GM21717 (cell line): ENCODE measurements around the gene PRCC.

Experiments used
- ATAC-seq: cut with Tn5 transposase; IDR thresholded peaks from one replicate; pipeline ENCODE4 v1.9.1; 2021; ENCODE audit warnings: mild to moderate bottlenecking, moderate library complexity; ENCODE audit not compliant: unreplicated experiment

Gene PRCC, protein sequence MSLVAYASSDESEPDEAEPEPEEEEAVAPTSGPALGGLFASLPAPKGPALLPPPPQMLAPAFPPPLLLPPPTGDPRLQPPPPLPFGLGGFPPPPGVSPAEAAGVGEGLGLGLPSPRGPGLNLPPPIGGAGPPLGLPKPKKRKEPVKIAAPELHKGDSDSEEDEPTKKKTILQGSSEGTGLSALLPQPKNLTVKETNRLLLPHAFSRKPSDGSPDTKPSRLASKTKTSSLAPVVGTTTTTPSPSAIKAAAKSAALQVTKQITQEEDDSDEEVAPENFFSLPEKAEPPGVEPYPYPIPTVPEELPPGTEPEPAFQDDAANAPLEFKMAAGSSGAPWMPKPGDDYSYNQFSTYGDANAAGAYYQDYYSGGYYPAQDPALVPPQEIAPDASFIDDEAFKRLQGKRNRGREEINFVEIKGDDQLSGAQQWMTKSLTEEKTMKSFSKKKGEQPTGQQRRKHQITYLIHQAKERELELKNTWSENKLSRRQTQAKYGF

DNA sequence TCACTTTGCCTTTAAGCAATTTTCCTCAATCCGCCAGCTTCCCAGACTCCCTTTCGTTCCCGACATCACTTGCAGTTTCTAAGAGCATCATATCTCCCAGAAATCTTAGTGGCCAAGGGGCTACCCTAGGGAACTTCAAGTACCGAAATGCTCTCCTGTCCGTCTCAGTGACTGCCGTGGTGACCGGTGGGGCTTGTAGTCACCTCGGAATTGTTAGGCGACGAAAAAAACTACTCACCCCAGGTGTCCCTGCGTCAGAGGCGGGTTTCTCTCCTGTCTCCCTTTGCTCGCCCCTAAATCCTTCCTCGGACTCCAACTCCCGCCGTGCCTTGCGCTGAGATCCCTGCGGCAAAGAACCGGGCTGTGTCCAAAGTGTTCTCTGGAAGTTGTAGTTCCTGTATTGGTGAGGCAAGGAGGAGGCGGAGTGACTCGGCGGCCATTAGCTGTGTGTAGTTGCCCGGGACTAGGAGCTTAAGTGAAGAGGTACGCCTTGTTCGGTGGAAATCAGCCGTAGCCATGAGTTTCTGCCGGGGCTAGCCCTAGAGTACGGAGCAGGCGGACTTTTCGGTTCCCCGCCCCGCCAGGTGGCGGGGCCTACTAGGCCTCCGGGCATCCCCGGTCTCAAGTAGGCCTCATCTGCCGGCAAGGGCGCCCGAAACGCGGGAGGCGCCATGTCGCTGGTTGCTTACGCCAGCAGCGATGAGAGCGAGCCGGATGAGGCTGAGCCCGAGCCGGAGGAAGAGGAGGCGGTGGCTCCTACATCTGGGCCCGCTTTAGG lies at the start of gene PRCC:
Gene PRCC, plus strand, starts transcription at position 435 of the 778 bp plus-strand sequence. Its CDS starts 237 bp downstream, at position 672.
- peak; percentile 87 for ATAC-seq

DNA sequence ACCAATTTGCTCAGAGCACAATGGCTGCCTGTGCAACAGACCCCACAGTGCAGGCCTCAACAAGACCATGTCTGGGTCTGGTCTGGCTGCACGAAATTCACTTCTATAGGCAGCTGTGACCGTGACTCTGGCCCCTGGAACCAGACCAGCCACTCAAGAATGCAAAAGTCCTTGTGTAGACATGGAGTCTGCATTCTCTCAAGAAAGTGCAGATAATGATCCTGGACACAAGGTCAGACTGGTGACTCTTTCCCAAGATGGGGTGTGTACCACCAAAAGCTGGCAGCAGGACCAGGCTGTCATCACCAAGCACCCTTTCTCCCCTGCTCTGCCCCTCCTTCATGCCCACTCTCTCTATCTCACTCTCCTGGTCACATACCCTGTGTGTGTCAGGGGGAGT lies 46.2 kb upstream of the PRCC start:
- no peak for ATAC-seq

DNA sequence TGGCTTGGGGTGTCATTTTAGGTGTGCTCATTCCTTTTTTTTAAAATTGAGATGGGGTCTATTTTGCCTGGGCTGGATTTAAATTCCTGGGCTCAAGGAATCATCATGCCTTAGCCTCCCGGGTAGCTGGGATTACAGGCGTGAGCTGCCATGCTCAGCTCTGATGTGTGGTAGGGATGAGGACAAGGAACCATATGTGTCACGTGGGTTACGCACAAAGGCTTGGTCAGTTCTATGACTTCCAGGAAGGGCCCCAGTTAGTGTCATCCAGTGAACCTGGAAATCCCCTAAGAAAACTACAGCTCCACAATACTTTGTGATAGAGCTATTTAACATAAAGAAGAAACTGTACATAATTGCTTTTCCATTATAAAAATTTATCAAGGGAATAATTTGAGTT lies 45.8 kb upstream of the PRCC start:
- no peak for ATAC-seq

DNA sequence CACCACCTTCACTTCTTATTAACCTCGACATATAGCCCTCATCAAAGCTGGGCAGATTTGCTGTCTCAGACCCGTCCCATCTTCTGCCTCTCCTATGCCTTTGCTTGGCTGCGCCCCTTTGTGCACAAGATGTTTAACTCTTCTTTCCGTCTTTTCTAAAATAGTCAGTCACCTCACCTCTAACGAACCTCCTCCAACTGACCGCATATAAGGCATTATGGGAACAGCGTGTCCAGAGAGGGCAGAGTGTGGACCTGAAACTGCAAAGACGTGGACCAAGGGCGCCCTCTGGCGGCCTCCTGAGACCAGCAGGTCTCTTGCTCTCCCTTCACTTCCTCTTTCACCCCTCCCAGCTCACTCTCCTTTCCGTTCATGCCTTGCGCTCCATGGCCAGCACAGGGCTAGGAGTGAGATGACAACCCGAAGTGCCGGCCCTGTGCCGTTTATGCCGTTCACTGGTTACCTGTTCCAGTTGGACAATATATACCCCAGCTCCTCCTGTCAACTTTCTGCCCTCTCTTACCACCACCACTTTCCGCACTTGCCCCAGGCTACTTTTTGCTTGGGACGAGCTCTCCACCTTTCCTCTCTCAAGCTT lies 41.6 kb upstream of the PRCC start:
- ATAC-seq = peak; percentile 34

DNA sequence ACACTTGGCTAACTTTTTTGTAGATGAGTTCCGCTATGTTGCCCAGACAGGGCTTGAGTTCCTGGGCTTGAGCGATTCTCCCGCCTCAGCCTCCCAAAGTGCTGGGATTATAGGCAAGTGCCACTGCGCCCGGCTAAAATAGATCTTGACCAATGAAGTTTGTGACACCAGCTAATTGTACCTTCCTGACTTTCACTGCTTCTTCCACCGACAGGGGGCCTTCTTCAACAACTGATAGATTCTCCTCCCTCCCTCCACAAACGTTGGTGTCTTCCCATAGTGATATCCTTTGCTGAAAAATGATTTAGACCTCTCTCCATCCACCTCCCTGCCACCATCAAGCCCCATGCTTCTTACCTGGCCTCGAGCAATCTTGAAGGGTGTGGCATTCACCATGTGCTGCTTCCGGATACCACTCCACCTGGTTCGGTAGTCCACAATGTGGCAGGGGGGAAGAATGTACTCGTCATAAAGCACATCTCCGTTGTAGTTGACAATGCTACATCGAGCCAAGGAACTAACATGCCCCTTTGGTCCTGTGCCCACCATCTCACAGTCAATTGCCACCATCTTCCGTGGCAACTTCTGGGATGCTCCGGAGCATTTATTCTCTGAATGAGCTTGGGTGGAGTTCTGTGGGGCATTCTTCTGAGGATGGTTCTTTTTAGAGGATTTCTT lies 40.6 kb upstream of the PRCC start:
- no peak for ATAC-seq

DNA sequence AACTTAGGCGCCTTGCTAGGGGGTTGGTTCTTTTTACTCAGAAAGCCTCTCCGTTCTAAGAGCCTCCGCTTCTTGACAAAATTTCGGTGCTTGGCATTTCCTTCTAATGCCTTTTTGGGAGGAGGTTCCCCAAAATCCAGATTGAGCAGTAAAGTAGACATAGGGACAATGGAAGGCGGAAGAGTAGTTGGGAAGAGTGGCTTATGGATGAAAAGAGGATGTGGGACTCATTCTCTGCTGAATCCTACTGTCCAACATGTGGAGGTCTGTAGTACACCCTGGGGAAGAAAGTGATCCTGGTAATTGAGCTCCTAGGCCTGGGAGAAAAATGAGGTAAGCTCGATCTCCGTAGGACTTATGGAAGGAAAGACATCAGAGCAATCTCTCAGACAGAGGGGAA lies 39.8 kb upstream of the PRCC start:
- ATAC-seq = no peak

DNA sequence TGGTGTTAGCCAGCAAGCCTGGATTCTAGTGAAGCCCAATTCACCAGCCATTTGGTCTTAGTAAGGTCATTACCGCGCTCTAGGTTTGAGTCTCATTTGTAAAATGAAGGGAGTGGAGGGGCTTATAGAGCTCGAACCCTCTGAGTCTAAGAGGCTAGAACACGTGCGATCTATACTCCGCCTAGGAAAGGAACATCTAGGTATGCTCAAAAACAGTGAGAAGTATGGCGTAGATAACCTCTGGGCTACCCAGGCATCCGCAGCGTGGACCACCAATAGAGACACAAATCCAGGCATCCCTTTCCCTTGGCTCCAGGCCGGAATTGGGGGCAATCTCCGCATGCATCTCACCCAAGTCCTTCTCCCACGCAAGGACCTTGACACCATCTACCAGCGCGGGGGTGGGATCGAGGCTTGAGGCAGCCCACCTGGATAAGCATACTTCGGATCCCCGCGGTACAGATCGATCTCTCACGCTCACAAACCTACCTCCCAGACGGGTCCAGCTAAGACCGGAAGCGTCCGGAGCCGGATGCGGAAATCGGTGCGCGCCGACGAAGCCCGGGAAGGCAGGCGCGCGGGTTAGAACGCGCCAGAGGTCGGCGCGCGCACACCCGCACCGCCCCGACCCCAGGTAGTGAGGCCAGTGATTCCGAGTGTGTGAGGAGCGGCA lies 39.3 kb upstream of the PRCC start, which contains the start of gene METTL25B:
Gene METTL25B, plus strand, starts transcription at position 544 of the 673 bp plus-strand sequence. CDS start 636 bp downstream, outside the sequence.
- peak; percentile 42 for ATAC-seq

DNA sequence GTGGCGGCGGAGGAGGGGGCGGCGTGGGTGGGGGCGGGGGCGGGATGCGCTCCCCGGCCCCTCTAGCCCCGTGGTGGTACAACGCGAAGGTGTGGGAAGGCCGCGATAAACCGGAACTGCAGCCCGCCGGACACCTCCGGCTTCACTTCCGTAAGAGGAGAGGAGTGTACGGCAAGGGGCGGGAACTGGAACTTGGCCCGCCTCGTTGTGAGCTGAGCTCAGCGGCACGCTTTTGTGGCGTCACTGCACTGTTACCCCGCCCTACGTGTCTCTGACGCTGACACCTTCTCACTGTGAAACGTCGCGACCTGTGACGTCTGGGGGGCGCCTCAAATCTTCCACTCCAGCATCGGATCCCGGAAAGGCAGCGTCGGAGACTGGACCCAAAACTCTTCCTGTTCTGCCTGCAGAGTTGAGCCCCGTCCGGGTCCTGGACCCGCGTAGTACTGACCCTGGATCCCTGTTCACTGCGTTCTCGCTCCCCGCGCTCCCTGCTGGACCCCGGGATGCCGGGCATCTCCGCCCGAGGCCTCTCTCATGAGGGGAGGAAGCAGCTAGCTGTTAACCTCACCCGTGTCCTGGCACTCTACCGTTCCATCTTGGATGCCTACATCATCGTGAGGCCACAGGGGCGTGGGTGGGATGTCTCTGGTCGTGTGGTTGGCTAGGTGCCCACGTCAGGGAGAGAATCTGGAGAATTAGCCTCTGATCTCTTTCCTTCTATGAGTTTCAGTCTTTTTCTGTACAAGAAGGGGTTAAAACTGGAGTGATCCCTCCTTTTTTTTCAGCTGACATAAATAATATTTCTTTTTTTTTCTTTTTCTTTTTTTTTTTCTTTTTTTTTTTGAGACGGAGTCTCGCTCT lies 38.5 kb upstream of the PRCC start, which contains the start of gene ISG20L2:
Gene ISG20L2, minus strand, starts transcription at position 168 of the 864 bp plus-strand sequence. CDS start 1,114 bp downstream, outside the sequence.
- ATAC-seq = peak; percentile 83

DNA sequence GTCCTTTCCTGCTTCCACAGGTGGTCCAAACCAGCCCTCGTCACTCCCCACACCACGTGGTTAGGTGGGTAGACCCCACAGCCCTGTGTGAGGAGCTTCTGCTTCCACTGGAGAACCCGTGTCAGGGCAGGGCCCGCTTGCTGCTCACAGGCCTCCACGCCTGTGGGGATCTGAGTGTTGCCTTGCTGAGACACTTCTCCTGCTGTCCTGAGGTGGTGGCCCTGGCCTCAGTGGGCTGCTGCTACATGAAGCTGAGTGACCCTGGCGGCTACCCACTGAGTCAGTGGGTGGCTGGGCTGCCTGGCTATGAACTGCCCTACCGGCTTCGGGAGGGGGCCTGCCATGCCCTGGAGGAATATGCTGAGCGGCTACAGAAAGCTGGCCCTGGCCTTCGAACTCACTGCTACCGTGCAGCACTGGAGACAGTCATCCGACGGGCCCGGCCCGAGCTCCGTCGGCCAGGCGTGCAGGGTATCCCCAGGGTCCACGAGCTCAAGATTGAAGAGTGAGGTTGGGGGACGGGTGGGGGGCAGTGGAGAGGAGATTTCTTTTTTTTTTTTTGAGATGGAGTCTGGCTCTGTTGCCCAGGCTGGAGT lies 33.2 kb upstream of the PRCC start:
- ATAC-seq = no peak

DNA sequence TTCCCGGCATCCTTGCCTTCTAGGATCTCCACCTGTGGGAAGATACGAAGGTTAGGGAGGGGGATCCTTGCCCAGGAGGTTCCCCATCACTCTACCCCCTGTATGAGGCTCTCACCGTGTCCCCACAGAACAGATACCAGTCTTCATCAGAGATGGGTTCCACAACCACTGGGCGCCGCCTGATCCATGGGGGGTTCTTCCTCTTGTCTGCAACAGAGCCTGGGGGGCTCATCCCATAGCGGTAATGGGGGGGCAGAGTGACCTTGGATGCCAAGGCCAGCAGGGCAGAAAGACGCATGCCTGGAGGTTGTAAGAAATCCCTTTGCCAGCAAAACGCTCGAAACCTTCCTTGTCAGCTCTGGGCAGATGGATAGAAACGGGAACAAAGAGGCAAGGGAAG lies 28.9 kb upstream of the PRCC start:
- ATAC-seq = no peak

DNA sequence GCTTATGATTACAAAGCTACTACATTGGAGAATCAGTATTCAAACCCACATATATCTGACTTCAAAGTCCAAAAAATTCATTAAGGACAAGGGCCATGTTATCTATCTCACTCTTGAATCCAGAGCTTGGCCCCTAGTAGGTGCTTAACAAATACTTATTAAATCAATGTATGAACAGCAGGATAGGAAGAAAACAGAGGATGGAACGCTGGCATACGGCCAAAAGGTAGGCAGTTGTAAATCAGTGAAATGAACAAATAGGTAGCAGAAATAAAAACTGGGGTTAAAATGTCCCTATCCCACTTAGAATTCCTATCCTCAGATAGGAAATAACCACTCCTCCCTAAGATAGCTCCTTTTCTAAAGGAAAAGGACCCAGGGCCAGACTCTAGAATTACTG lies 28.4 kb upstream of the PRCC start:
- no peak for ATAC-seq

DNA sequence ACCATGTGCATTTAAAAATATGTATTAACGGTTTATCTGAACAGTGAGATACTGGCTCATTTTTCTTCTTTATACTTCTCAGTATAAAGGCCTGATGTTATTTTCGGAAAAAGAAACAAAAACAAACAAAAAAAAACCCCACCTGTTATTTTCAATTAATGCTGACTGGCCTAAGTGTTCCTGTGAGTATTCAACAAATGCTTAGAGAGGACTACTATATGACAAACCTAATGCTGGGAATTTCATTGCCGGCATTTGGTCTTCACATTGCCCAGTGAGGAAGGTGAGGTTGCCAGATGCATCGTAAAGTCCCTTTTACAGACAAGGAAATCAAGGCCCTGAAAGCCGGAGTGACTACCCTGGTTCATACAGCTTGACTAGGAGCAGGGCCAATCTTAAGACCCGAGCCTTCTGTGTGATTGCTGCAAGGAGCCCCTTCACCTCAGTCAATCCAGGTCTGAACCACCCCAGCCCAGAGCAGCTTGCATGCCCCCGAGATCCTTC lies 27.0 kb upstream of the PRCC start:
- no peak for ATAC-seq

DNA sequence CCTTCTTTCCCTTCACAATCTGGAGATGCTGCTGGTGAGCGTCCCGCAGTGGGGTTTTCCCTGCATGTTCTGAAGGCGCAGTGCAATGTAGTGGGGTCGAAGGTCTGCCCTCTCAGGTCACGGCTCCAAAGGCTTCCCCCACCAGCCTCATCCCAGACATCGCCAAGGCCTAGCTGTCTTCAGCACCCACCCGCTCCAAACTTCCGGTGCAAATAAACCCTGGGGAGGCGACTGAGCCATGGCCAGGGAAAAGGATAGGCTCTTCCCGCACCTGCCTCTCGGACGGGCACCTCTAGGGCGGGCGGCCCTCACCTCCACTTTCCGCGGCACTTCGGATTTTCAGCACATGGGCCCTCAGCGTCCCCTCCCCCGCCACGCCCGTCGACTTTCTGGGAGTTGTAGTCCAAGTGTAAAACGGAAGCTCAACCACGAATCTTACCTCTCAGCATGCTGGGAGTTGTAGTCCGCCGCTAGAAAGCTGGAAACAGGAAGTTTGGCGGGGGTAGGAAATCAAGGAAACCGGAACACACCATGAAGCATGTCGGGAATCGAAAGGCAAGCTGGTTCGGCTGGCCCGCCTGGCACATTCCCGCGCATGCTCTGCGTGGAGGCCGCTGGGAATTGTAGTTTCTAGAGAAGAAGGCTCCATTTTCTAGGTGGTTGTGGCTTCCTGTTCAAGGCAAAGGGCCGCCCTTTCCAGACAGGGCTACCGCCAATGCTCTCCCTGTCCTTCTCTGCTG lies 26.4 kb upstream of the PRCC start, which contains the start of gene MRPL24:
Gene MRPL24, minus strand, starts transcription at position 348 of the 740 bp plus-strand sequence. CDS start 2,384 bp downstream, outside the sequence.
- peak; percentile 56 for ATAC-seq

DNA sequence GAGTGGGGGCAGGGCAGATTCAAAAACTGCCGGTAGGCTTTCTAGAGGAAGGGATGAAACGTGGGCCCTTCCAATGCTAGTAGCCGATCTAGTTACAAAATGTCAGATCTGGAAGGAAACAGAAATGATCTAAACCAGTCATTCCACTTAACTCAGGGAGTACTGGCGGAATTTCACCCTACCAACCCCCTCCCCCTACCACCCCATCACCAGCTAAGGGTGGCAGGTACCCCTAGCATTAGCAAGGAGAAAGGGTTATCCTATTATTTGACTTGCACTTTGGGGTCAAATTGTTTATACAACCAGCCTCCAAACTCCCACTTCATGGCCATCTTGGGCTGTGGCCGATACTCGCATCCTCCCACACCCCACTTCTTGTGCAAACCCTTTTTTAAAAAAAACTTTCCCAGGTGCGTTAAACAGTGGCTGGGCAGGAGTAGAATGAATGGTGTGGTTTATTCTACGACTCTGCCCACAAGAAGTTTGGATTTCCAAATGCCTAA lies 25.8 kb upstream of the PRCC start:
- no peak for ATAC-seq

DNA sequence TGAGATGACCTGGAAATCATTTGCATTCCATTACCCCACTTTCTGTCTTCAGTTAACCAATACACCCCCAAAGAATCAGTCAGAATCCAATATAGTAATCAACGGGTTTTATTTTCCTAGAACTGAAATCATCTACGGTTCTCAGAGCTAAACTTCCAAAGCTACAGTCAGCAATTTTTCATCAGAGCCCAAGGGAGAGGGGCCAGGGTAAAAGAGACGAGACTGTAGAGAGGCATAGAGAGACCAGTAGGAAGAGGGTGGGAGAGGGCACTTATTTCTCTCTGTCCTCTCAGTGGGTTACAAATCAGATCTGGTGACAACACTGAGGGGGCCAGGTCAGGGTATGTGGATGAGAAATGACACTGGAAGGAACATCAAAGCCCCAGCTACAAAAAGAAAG lies 25.3 kb upstream of the PRCC start:
- ATAC-seq = no peak

DNA sequence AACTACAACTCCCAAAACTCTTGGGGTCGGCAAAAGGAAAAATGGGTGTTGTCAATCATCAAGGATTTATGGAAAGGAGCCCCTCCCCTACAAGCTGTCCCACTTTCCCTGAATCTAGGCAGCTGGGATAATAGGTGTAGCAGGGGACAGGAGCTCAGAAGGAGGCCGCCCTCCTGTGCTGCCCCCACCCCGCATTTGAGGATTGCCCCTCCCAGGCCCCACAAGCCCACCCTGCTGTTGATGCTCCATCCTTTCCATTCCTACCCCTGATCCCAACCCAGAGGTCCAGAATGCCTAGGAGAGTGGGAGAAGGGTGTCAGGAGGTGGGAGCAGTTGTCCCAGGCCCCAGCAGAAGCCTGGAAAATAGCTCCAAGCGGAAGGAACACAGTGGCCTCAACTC lies 24.5 kb upstream of the PRCC start:
- no peak for ATAC-seq
